Skeletal muscle tissue (tissue), 4 donors: ENCODE data around the gene ATP6V1B1. TPM values are rescaled to one million over a fixed set of nuclear protein-coding genes. Genes with fewer than 3 reads are reported as not detected.

Experiments
- H3K27ac ChIP-seq: one replicate; pipeline ENCODE4 v1.7.0; 2013; ENCODE audit warnings: mild to moderate bottlenecking, low read depth, low read length, inconsistent platforms
- H3K27me3 ChIP-seq, 3 donors: one replicate each; pipeline ENCODE4 v1.7.0; 2013; ENCODE audit warnings: low read length in 3 of 3; ENCODE audit not compliant: control insufficient read depth in 3 of 3, insufficient read depth in 3 of 3
- H3K36me3 ChIP-seq, 3 donors: one replicate each; pipeline ENCODE4 v1.7.0; 2013; ENCODE audit warnings: low read length in 3 of 3; ENCODE audit not compliant: control insufficient read depth in 3 of 3, insufficient read depth in 3 of 3
- H3K4me1 ChIP-seq, 3 donors: one replicate each; pipeline ENCODE4 v1.7.0; 2013; ENCODE audit warnings: low read length in 3 of 3, mild to moderate bottlenecking in 3 of 3; ENCODE audit not compliant: control insufficient read depth in 3 of 3, insufficient read depth in 3 of 3
- H3K4me3 ChIP-seq, 3 donors: one replicate each; pipeline ENCODE4 v1.7.0; 2013; ENCODE audit warnings: low read length in 3 of 3
- H3K9ac ChIP-seq, 3 donors: one replicate each; pipeline ENCODE4 v1.7.0; 2013; ENCODE audit warnings: low read length in 3 of 3, mild to moderate bottlenecking in 3 of 3, moderate library complexity in 2 of 3, low read depth in 1 of 3
- H3K9me3 ChIP-seq, 3 donors: one replicate each; pipeline ENCODE4 v1.7.0; 2013; ENCODE audit warnings: low read length in 3 of 3; ENCODE audit not compliant: control insufficient read depth in 3 of 3
- total RNA-seq: library from RNA; depleted of rRNA; stranded (reverse); fragments of >200 nt; gene quantifications from one replicate; pipeline ENCODE4 v1.2.3, GENCODE V29; 2014
- donor health status: Osteomylitis.

Gene ATP6V1B1
- total RNA-seq, 1 donor from 2014 or later: 1.6 TPM

DNA sequence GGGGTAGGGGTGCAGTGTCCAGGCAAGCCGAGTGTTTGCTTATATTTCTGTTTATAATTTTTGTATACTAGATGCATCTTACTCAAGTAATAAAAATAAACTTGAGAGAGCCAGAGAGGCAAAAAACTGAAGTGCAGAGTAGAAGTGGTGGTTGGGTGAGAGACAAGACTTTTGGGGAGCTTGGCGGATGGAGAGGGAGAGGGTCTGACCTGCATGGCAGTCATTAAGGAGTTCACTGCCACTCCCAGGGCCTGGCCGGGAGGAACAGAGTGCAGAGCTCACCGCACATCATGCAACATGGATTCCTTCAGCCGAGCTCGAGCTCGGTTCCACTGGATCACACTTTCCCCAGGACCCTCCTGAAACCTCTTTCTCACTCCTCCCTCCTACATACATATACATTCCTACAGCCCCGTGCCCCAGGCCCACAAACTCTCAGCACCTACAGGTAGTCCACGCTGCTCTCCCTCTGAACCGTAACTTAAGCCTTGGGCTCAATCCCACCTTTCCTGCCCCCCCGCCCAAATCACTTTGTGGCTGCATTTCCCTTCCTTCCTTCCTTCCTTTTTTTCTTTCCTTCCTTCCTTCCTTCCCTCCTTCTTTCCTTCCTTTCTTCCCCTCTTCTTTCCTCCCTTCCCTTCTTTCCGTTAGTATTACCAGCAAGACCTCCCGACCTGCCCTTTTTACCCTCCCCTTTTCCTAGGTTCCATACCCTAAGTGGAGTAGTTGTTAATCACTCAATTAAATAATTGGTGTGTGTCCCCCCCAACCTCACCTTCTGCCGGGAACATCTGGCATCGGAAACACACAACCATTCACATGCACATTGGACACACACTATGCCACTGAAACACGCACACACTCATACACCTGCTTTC is 37.1 kb upstream of the ATP6V1B1 start:
- H3K36me3 ChIP-seq: no peaks in the 10 kb centered on the region
- peaks cover 69 to 89% (median 82%) of the 10 kb centered on the region in 3 donors for H3K27me3 ChIP-seq
- no peaks in the 10 kb centered on the region for H3K9me3 ChIP-seq
- H3K4me1 ChIP-seq: peaks cover 20 to 37% (median 23%) of the 10 kb centered on the region in 3 donors
- no peak overlapping the region for H3K27ac ChIP-seq
- H3K4me3 ChIP-seq: no peak overlapping the region
- no peak overlapping the region for H3K9ac ChIP-seq

DNA sequence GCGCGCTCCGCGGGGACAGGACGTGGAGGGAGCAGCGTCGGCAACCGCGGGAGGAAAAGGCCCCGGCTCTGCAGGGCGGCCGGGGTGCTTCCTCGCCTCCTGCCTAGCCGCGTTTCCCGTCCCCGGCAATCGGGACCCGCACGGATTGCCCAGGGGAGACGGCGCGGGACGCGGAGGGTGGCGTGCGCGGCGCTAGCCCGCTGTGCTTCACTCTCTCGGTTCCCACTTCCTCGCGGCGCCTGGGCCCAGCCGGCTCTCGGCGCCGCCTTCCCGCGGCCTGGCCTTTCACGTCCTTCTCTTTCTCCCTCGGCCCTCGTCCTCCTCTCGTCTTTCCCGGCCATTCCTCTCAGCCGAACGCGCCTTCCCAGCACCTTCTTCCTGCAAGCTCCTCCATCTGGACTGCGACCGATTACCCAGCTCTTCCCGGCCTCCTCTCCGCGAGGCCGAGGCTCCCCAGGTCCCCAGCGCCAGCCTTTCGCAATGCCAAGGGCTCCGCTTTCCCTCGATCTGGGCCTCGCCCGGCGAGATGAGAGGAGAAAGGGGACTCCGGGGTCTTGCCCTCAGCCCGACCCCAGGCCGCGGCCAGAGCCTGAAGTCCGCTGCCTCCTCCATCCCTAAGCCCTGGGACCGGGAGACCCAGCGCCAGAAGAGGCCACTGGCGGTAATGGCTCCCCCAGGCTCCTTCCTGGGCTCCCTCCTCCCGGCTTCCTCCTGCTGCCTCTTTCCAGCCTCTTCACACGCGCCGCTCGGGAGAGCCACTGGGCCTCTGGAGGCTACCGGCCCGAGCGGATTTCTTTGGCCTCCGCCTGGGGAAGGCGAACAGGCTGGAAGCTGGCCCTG is 34.3 kb upstream of the ATP6V1B1 start:
- Histone ChIP-seq H3K4me3 (peak overlapping the region; percentile 72 to 77 (median 74)), H3K27ac (no peak overlapping the region), H3K9me3 (no peaks in the 10 kb centered on the region), H3K9ac (peak overlapping the region; percentile 68 to 78 (median 70)), H3K36me3 (no peaks in the 10 kb centered on the region), H3K27me3 (peaks cover 84 to 94% (median 84%) of the 10 kb centered on the region in 3 donors), H3K4me1 (peaks cover 20 to 37% (median 23%) of the 10 kb centered on the region in 3 donors)

DNA sequence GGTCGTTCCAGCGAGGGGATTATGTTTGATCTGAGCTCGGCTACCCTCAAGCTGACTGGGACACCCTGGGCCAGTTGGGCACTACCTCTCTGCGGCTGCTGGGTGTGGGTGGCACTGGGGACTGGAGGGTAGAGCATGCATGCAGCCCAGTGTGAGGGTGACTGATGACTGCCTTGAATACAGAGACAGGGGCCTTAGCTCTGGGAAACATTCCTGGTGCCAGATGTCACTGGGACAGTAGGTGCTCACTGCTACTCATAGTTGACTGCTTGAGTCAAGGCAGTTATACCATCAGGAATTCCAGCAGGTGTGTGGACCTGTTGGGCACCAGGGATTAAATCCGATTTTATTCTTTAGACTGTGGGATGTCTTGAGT is 33.6 kb upstream of the ATP6V1B1 start:
- Histone ChIP-seq H3K9ac (peak overlapping the region; percentile 68 to 78 (median 70)), H3K4me1 (peaks cover 20 to 37% (median 22%) of the 10 kb centered on the region in 3 donors), H3K36me3 (no peaks in the 10 kb centered on the region), H3K27ac (no peak overlapping the region), H3K9me3 (no peaks in the 10 kb centered on the region), H3K27me3 (peaks cover 78 to 93% (median 84%) of the 10 kb centered on the region in 3 donors), H3K4me3 (peak overlapping the region; percentile 72 to 77 (median 74))

DNA sequence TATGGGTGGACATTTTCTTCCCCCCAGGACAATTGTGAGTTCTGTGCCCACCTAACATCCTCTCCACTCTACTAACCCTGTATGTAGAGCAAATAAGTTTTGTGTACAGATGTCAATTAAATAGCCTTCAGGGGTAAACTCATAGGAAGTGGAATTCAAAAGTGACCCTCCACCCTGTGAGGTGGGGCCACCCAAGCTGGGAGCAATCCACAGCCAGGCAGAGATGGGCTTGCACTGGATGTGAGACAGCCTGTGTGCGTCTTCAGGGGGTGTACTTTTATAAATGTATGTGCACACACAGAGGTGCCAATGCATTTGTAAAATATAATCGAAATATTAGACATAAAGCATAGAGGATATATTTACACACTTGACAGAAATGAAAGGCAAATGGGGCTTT is 33.1 kb upstream of the ATP6V1B1 start:
- Histone ChIP-seq H3K9me3 (no peaks in the 10 kb centered on the region), H3K4me1 (peaks cover 19 to 34% (median 20%) of the 10 kb centered on the region in 3 donors), H3K27ac (no peak overlapping the region), H3K9ac (no peak overlapping the region), H3K4me3 (no peak overlapping the region), H3K27me3 (peaks cover 76 to 93% (median 84%) of the 10 kb centered on the region in 3 donors), H3K36me3 (no peaks in the 10 kb centered on the region)

GRCh38 chr2:70903171-70903570 is 32.5 kb upstream of the ATP6V1B1 start:
- Histone ChIP-seq H3K9ac (no peak overlapping the region), H3K27ac (no peak overlapping the region), H3K36me3 (no peaks in the 10 kb centered on the region), H3K27me3 (peaks cover 73 to 87% (median 78%) of the 10 kb centered on the region in 3 donors), H3K4me1 (peaks cover 19 to 34% (median 20%) of the 10 kb centered on the region in 3 donors), H3K9me3 (no peaks in the 10 kb centered on the region), H3K4me3 (no peak overlapping the region)

DNA sequence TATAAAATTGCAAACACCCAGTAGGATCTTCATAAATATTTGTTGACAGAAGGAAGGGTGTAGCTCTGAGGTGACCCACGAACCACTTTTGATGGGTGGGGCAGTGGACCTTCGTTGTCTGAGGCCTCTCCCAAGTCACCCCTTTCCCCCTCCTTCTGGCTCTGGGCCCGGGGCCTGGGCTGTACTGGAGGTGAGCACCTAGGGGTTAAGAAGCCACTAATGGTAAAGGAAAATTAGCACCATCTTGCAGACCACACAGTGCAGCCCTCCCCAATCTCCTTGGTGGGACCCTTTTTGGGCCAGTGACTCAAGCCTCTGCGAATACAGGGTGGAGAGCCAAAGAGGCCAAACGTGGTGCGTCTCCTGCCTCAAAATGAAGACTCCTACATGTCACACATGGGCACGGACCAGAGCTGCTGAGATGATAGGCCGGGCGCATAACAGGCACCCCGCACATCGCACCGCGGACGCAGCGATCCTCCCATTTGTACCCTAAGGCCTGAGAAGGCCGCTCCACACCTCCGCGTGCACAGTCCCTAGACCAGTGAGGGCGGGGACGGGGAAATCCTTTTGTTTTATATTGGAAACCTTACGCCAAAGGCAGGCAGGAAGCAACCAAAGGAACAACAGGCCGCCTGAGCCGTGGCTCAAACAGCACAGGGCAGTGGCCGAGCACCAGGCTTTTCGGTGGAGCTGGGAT is 31.9 kb upstream of the ATP6V1B1 start:
- no peak overlapping the region for H3K9ac ChIP-seq
- peaks cover 67 to 81% (median 72%) of the 10 kb centered on the region in 3 donors for H3K27me3 ChIP-seq
- H3K9me3 ChIP-seq: no peaks in the 10 kb centered on the region
- no peaks in the 10 kb centered on the region for H3K36me3 ChIP-seq
- H3K4me3 ChIP-seq: no peak overlapping the region
- peaks cover 19 to 34% (median 20%) of the 10 kb centered on the region in 3 donors for H3K4me1 ChIP-seq
- no peak overlapping the region for H3K27ac ChIP-seq

DNA sequence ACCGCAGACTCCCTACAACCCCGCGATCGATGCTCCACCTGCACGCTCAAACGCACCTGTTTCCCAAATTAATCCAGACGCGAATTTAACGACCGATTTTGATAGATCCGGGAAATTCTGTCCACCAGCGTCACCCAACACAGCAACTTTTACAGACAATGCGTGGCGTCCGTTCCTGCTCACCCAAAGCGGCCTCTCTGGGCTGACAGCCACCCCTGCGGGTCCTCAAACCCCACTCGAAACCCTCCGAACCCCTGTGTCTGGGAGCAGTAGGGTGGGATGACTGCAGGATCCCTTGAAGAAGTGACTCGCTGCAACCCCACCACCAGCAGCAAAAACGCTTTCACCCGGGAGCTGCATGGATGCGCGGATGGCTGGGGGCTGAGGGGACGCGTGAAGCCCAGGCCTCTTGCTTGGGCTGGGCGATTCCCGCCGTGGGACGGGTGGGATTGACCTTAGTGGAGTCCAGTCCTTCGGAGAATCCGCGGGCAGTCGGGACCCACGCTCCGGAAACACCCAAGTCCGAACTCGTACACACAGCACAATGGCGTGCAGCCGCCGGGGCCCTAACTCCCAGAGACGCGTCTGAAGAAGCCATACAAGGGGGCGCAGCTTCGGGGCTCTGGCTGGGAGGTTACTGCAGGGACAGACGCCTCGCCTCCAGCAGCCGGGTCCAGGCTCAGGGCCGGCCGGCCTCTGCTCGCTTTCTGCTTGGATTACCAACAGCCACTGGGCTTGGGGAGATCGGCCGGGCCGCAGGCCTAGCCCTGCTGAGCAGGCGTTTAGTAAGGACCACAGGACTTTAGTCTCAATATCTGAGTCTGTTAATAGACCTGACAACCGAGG is 31.1 kb upstream of the ATP6V1B1 start:
- H3K9ac ChIP-seq: peak overlapping the region in 1 of 3 donors; percentile 2
- no peak overlapping the region for H3K27ac ChIP-seq
- peaks cover 18 to 28% (median 19%) of the 10 kb centered on the region in 3 donors for H3K4me1 ChIP-seq
- H3K27me3 ChIP-seq: peaks cover 60 to 73% (median 64%) of the 10 kb centered on the region in 3 donors
- H3K9me3 ChIP-seq: no peaks in the 10 kb centered on the region
- H3K4me3 ChIP-seq: no peak overlapping the region
- no peaks in the 10 kb centered on the region for H3K36me3 ChIP-seq

DNA sequence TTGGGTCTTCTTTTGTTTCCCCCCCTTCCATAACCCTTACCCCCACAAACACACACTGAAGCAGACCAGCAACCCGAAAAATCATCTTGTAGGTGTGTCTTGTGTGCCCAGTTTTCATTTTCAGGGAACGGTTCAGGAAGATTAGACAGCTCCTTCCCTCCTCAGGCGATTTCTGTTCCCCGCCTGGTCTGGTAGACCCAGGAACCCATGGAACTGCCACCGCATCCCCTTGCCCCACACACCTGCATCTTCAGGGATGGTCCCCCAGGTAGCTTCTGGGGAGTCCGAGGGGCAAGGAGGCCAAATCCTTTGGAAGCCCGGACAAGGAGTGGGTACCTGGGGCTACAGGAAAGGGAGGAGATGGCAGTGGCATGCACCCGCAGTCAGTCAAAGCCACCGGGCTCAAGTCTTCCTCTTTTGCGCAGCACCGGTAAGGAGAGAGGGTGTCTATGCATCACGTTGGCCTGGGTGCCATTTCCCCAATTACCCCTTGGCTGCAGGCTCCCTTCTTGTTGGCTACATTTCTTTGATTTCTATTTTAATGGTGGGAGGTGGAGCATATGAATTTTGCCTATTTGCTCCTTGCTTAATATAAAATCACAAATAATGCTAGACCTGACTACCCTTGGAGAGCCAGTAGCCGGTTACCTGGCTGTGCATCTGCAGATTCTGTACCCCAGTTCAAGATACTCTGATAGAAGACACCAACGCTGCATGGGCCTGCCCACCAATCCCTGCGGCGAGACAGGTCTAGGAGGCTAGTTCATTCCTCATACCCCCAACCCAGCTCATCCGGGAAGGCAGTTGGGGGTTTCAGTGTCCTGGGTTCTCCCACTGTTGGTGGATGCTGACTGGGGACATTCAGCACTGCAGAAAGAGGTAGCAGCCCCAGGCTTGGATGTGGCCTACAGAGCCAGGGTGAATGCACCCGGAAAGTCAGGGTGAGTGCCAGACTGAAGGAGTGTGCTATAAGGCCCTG is 30.0 kb upstream of the ATP6V1B1 start:
- Histone ChIP-seq H3K27me3 (peaks cover 49 to 63% (median 58%) of the 10 kb centered on the region in 3 donors), H3K9ac (no peak overlapping the region), H3K4me3 (no peak overlapping the region), H3K36me3 (no peaks in the 10 kb centered on the region), H3K9me3 (no peaks in the 10 kb centered on the region), H3K27ac (no peak overlapping the region), H3K4me1 (peaks cover 14 to 22% (median 15%) of the 10 kb centered on the region in 3 donors)
